HG02571 (cell line): Measurements from ENCODE around the gene SLC25A13.
"Not testable (repeated sequence)": the region's sequence is repeated elsewhere in the genome, so short reads cannot be mapped to it uniquely, and the experiment has no call there.

Source experiments
- ATAC-seq: cut with Tn5 transposase; IDR thresholded peaks from one replicate; pipeline ENCODE4 v1.9.1; 2021; ENCODE audit warnings: mild to moderate bottlenecking, moderate library complexity; ENCODE audit not compliant: unreplicated experiment

The SLC25A13 gene

GRCh38 chr7:96173781-96174180, 148.1 kb downstream of the SLC25A13 start:
- ATAC-seq = no peak

GRCh38 chr7:96169439-96169838, 152.5 kb downstream of the SLC25A13 start:
- ATAC-seq = no peak

- no peak for ATAC-seq
These were observed 154.5 kb downstream of the SLC25A13 start for GRCh38 chr7:96167424-96167823.

GRCh38 chr7:96161897-96162296, 160.0 kb downstream of the SLC25A13 start:
- no peak for ATAC-seq

- ATAC-seq = no peak
These were observed 164.0 kb downstream of the SLC25A13 start for GRCh38 chr7:96157856-96158255.

GRCh38 chr7:96154506-96154905, 167.4 kb downstream of the SLC25A13 start:
- not testable (repeated sequence) for ATAC-seq

- no peak for ATAC-seq
These were observed 169.2 kb downstream of the SLC25A13 start for GRCh38 chr7:96152706-96153105.

GRCh38 chr7:96151889-96152288, 170.0 kb downstream of the SLC25A13 start:
- ATAC-seq = no peak

- no peak for ATAC-seq
These were observed 177.7 kb downstream of the SLC25A13 start for GRCh38 chr7:96144260-96144526.

GRCh38 chr7:96143495-96144259, 178.2 kb downstream of the SLC25A13 start:
- ATAC-seq = no peak

GRCh38 chr7:96136600-96137239, 185.2 kb downstream of the SLC25A13 start:
- ATAC-seq = no peak

- ATAC-seq = no peak
These were observed 186.7 kb downstream of the SLC25A13 start for GRCh38 chr7:96135241-96135640.

GRCh38 chr7:96131525-96131924, 190.4 kb downstream of the SLC25A13 start:
- ATAC-seq = no peak

GRCh38 chr7:96127746-96128145, 194.2 kb downstream of the SLC25A13 start:
- no peak for ATAC-seq

- ATAC-seq = no peak
These were observed 195.5 kb downstream of the SLC25A13 start for GRCh38 chr7:96126382-96126781.

- no peak for ATAC-seq
These were observed 199.2 kb downstream of the SLC25A13 start for GRCh38 chr7:96122746-96123145.

GRCh38 chr7:96121752-96122151, 200.1 kb downstream of the SLC25A13 start:
- ATAC-seq = no peak

- no peak for ATAC-seq
These were observed 201.3 kb downstream of the SLC25A13 start for GRCh38 chr7:96120445-96121225.

GRCh38 chr7:96118449-96119001, 203.4 kb downstream of the SLC25A13 start:
- ATAC-seq = no peak

GRCh38 chr7:96116173-96116572, 205.7 kb downstream of the SLC25A13 start:
- ATAC-seq = no peak

- ATAC-seq = no peak
These were observed 207.7 kb downstream of the SLC25A13 start for GRCh38 chr7:96114190-96114589.

GRCh38 chr7:96111405-96111804, 210.5 kb downstream of the SLC25A13 start:
- ATAC-seq = no peak
